HUES6 (cell line): ENCODE data around the gene PRX.
"Not testable (repeated sequence)": the region's sequence is repeated elsewhere in the genome, so short reads cannot be mapped to it uniquely, and the experiment has no call there.

Experiments
- H3K27ac ChIP-seq: 2 replicates; pipeline ENCODE4 v1.7.0; 2013; ENCODE audit warnings: low read depth, mild to moderate bottlenecking, low read length, inconsistent platforms
- H3K27me3 ChIP-seq: 2 replicates; pipeline ENCODE4 v1.6.1; 2013; ENCODE audit warnings: low read length; ENCODE audit not compliant: control insufficient read depth, insufficient read depth
- H3K36me3 ChIP-seq: 2 replicates; pipeline ENCODE4 v1.6.1; 2013; ENCODE audit warnings: low read length; ENCODE audit not compliant: control insufficient read depth, insufficient read depth
- H3K4me1 ChIP-seq: 2 replicates; pipeline ENCODE4 v1.6.1; 2013; ENCODE audit warnings: low read length; ENCODE audit not compliant: control insufficient read depth, insufficient read depth
- H3K4me3 ChIP-seq: 2 replicates; pipeline ENCODE4 v1.5.1; 2013; ENCODE audit warnings: low read depth, low read length
- H3K9ac ChIP-seq: one replicate; pipeline ENCODE4 v1.6.1; 2013; ENCODE audit warnings: mild to moderate bottlenecking, low read length
- H3K9me3 ChIP-seq: 2 replicates; pipeline ENCODE4 v1.6.1; 2013; ENCODE audit warnings: low read depth, low read length; ENCODE audit not compliant: control insufficient read depth, insufficient read depth

Gene PRX

DNA sequence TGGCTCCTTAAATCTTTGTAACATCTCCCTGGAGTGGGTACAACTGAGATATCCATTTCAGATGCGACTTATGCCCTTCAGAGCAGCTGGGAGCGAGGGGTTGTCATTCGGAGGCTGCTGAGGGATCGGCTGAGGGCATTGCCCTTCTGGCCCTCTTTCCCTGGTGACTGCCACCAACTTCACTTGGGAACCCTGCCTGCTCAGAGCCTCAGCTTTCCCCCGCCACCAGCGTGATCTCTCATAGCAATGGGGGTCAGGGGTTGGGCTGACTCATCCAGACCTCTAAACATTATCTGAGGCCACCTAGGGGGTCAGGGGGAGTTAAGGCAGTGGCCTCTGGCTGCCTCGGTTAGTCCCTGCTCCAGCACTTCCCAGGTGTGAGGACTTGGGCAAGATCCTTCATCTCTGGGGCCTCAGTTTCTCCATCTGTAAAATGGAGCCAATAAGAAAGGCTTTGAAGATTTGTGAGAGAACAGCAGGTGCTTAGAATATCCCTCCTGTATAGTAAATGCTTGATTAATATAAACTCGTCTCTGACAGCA is 1.1 kb downstream of the PRX start:
- Histone ChIP-seq H3K36me3 (no peaks in the 10 kb centered on the region), H3K9me3 (no peaks in the 10 kb centered on the region), H3K9ac (no peak overlapping the region), H3K4me3 (no peak overlapping the region), H3K4me1 (peaks cover 37% of the 10 kb centered on the region), H3K27ac (no peak overlapping the region), H3K27me3 (no peaks in the 10 kb centered on the region)

DNA sequence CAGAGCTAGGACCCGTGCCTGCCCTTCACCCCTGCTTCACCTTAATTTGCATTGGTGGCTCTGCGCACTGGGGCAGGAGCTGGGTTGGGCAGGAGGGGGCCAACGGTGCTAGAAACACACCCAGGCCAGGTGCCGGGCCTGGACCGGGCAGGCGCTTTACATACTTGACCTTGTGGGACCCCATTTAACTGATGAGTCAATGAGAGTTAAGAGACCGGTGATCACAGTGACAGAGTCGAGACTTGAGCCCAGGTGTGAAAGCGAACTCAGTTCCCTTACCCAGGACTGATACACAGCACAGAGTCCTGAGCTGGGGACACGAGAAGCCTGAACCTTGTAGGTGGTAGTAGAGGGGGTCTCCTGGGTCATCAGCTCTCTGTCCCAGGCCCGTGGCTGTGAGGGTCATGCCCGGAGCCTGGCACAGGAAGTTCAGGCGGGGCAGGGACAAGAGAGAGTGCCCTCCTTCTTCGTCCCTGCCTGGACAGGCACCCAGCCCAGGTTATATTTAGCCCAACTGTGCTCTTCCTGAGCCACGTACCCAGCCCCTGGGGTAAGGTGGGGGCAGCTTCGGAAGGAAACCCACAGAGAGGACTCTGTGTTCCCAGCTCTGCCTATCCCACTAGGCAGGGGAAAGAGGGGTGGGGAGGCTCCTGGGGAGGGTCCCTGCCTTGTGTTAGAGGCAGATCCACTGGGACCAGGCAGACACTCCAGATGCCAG is 1.9 kb downstream of the PRX start:
- no peak overlapping the region for H3K27ac ChIP-seq
- H3K4me1 ChIP-seq = peaks cover 34% of the 10 kb centered on the region
- no peak overlapping the region for H3K9ac ChIP-seq

DNA sequence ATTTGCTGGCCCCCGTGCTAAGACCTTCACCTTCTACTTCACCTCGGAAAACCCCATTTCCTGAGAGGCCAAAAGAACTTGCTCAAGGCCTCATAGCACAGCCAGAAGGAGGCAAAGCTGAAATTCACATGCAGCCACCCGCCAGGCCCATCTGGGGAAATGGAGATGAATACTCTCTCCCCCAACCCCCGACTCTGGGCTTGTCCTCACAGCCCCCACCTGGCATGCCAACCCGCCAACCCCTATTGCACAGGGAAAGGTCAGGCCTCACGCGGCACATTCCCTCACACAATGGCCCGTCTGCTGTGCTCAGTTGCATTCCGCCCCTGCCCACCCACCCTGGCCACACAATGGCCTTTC is 3.2 kb downstream of the PRX start:
- Histone ChIP-seq H3K9me3 (no peaks in the 10 kb centered on the region), H3K4me3 (no peak overlapping the region), H3K9ac (no peak overlapping the region), H3K27me3 (no peaks in the 10 kb centered on the region), H3K4me1 (peaks cover 35% of the 10 kb centered on the region), H3K27ac (no peak overlapping the region), H3K36me3 (no peaks in the 10 kb centered on the region)

More for the DNA sequence above, 1.9 kb downstream of the PRX start:
- no peak overlapping the region for H3K4me3 ChIP-seq
- no peaks in the 10 kb centered on the region for H3K9me3 ChIP-seq
- no peaks in the 10 kb centered on the region for H3K27me3 ChIP-seq
- H3K36me3 ChIP-seq = no peaks in the 10 kb centered on the region

DNA sequence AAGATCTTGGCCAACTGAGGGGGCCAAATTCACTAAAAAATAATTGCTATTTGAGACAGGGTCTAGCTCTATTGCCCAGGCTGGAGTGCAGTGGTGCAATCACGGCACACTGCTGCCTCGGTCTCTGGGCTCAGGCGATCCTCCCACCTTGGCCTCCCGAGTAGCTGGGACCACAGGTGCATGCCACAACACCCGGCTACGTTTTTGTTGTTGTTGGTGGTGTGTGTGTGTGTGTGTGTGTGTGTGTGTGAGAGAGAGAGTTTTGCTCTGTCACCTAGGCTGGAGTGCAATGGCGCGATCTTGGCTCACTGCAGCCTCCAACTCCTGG is 4.6 kb downstream of the PRX start:
- H3K36me3 ChIP-seq, H3K9me3 ChIP-seq, H3K27me3 ChIP-seq, H3K9ac ChIP-seq, H3K27ac ChIP-seq, H3K4me3 ChIP-seq: not testable (repeated sequence)
- peaks cover 34% of the 10 kb centered on the region for H3K4me1 ChIP-seq

DNA sequence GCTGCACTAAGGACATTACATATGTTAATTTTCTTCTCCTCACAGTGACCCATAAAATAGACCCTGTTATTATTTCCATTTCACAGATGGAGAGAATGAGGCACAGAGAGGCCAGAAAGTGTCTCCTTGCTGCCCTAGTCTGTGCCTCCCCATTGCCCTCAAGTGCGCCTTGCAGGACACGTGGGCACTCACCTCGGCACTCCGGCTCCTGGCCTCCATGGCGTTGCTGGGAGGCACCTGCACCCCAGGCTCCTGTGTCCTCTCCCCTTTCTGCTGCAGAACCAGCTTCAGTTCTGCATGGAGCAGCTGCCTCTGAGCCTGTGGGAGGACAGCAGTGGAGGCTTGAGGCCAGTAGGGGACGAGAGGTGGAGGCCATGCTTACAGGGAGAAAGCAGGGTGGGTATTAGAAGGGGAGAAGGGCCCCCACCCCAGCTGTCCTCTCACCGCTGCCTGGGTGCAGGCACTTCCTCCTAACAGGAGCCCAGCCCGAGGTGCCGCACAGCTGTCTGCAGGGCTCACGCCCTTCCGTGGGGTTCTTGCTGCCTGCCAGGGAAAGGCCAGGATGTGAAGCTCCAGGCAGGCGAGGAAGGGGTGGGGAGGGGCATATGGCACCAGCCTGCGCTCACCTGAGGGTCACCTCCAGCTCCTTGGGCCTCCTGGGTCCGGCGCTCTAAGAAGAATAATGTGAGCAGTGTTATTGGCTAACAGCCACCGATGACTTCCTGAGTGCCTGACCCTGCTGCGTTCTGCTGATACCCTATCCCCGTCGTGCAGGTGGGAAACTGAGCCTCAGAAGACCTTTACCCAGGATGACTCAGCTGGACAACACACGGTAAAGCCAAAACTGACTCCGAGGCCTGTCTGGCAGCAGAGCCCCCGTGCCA is 5.2 kb downstream of the PRX start:
- no peaks in the 10 kb centered on the region for H3K27me3 ChIP-seq
- no peaks in the 10 kb centered on the region for H3K9me3 ChIP-seq
- H3K36me3 ChIP-seq = no peaks in the 10 kb centered on the region
- H3K4me3 ChIP-seq = no peak overlapping the region
- H3K4me1 ChIP-seq = peaks cover 35% of the 10 kb centered on the region
- H3K27ac ChIP-seq = no peak overlapping the region
- no peak overlapping the region for H3K9ac ChIP-seq

DNA sequence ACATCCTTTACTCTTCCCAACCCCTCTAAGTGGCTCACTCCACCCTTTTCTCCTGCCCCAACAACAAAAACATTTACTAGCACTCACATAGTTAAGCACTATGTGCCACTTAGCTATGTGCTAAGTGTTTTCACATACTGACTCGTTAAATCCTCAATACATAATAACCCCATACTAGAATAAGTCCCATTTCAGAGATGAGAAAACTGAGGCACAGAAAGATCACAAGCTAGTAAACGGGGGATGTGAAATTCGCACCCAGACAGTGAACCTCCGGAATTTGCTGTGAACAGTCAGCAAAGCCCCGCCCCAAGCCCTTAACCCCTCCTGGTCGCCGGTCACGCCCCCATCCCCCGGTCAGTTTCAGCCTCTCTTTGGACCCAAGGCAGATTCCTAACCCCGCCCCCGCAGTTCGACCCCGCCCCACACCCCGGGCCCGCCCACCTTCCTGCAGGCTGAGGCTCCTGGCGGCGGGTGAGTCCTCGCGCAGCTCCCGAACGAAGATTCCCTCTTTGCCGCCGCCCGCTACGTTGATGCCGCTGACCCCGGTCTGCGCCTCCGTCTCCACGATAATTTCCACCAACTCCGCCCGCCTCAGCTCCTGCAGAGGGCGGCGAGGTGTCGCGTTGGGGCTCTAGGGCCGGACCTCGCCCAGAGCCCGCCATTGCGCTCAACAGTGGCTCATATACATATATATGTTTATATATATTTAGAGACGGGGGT is 9.8 kb downstream of the PRX start:
- Histone ChIP-seq H3K27ac (no peak overlapping the region), H3K9ac (peak overlapping the region; percentile 28), H3K9me3 (no peaks in the 10 kb centered on the region), H3K36me3 (no peaks in the 10 kb centered on the region), H3K27me3 (peaks cover 5% of the 10 kb centered on the region), H3K4me3 (peak overlapping the region; percentile 76), H3K4me1 (peaks cover 20% of the 10 kb centered on the region)

DNA sequence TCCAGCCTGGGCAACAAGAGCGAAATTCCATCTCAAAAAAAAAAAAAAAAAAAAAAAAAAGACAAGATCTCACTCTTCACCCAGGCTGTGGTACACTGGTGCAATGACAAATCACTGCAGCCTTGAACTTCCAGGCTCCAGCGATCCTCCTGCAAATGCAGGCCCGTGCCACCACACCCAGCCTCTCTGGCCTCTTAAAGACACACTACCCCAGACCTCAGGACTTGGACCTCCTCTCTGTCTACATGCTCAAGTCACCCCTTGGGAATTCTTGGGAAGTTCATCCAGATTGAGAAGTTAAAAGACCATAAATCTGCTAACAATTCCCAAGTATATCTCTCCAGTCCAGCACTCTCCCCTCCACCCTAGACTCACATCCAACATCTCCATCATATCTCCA is 12.6 kb downstream of the PRX start:
- Histone ChIP-seq H3K9me3 (no peaks in the 10 kb centered on the region), H3K27me3 (peaks cover 33% of the 10 kb centered on the region), H3K27ac (no peak overlapping the region), H3K4me1 (peaks cover 19% of the 10 kb centered on the region), H3K4me3 (no peak overlapping the region), H3K36me3 (no peaks in the 10 kb centered on the region), H3K9ac (no peak overlapping the region)

DNA sequence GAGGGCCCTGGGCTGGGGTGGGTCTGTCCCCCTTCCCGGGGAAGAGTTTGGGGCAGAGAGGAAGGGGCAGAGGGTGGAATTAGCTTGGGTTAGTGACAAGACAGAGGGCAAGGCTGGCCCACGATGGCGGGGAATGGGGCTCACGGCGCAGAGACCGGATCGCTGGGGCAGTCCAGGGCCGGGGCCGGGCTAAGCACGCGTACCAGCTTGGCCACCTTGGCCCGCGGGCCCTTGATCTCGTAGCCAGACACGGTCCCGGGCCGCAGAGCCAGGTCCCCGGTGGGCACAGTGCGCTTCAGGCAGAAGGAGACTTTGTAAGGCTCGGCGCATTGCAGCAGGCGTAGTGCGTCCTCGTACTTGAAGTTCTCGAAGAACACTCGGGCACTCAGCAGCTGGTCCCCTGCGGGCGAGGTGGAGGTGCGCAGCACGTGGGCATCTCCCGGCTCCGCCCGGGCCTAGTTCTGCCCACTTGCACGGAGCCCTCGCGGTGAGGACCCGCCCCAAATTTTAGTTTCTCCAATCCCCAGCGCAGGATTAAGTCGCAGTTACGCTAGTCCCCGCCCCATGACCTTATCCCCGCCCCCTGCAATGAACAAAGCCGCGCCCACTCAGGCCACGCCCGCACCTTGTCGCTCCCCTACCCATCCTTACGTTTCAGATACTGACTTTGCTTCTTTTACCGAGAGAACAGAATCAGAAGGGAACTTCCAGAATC is 14.6 kb downstream of the PRX start:
- peak overlapping the region; percentile 19 for H3K4me3 ChIP-seq
- no peak overlapping the region for H3K27ac ChIP-seq
- no peaks in the 10 kb centered on the region for H3K9me3 ChIP-seq
- no peak overlapping the region for H3K9ac ChIP-seq
- H3K27me3 ChIP-seq = peaks cover 33% of the 10 kb centered on the region
- peaks cover 9% of the 10 kb centered on the region for H3K4me1 ChIP-seq
- no peaks in the 10 kb centered on the region for H3K36me3 ChIP-seq

DNA sequence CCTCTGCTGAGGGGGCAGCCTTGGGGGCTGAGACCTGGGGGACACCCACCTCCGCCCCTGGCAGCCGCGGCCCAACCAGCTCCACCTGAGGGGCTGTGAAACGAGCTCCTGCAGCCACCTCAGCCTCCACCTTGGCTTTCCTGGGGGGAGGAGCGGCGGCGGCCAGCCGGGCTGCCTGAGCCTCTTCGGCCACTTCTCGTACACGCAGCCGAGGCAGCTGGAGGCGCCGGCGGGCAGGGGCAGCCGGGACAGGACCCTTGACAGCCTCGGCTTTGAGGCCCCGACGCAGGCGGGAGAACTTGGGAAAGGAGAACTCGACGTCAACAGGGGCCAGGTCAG is 15.6 kb downstream of the PRX start:
- H3K4me1 ChIP-seq = peaks cover 6% of the 10 kb centered on the region
- peaks cover 33% of the 10 kb centered on the region for H3K27me3 ChIP-seq
- H3K9ac ChIP-seq = no peak overlapping the region
- H3K27ac ChIP-seq = no peak overlapping the region
- no peaks in the 10 kb centered on the region for H3K36me3 ChIP-seq
- H3K4me3 ChIP-seq = no peak overlapping the region
- H3K9me3 ChIP-seq = no peaks in the 10 kb centered on the region

DNA sequence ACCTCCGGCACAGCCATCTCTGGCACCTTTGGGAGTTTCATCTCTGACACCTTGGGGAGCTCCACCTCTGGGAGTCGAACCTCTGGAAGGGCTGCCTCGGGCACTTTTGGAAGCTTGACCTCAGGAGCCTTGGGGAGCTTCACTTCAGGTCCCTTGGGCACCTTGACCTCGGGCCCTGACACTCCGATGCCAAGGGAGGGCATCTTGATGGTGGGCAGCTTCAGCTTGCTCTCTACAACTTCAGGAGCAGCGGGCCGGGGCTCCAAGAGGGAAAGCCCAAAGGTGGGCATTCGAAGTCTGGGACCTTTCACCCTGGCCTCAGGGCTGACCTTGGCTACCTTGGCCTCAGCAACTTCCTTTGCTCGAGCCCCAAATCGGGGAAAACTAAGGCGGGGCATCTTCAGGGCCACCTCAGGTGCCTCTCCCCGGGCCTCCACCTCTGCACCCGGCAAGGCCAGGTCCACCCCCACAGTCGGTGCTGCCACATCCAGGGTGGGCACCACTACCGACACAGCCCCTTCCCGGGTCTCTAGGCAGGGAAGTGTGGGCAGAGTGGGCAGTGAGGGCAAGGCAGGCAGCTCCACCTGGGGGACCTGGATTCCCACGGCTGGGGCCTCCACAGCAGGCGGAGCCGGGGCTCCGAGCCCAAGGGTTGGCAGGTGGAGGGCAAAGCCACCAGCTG is 16.2 kb downstream of the PRX start:
- Histone ChIP-seq H3K27ac (no peak overlapping the region), H3K4me3 (no peak overlapping the region), H3K4me1 (peaks cover 6% of the 10 kb centered on the region), H3K9ac (no peak overlapping the region), H3K9me3 (no peaks in the 10 kb centered on the region), H3K36me3 (no peaks in the 10 kb centered on the region), H3K27me3 (peaks cover 33% of the 10 kb centered on the region)
